GM18870 (cell line): ENCODE data around the gene ORC3.
A peak's percentile ranks its signal among the peaks of the same experiment; 100 is the strongest.
"Not testable (repeated sequence)": the region's sequence is repeated elsewhere in the genome, so short reads cannot be mapped to it uniquely, and the experiment has no call there.

Experiments
- ATAC-seq: cut with Tn5 transposase; IDR thresholded peaks from one replicate; pipeline ENCODE4 v1.9.1; 2021; ENCODE audit warnings: moderate library complexity; ENCODE audit not compliant: unreplicated experiment

ORC3 gene

GRCh38 chr6:87690441-87690840, 100.5 kb downstream of the ORC3 start:
- ATAC-seq = no peak

GRCh38 chr6:87692086-87692485, 102.2 kb downstream of the ORC3 start:
- ATAC-seq = no peak

- ATAC-seq = not testable (repeated sequence)
Measured at GRCh38 chr6:87696817-87697216, 106.9 kb downstream of the ORC3 start.

GRCh38 chr6:87697581-87698546, 107.9 kb downstream of the ORC3 start:
- no peak for ATAC-seq

GRCh38 chr6:87698547-87699006, 108.6 kb downstream of the ORC3 start:
- ATAC-seq = peak; percentile 25

- no peak for ATAC-seq
Measured at GRCh38 chr6:87699576-87699975, 109.6 kb downstream of the ORC3 start.

GRCh38 chr6:87700397-87701343, 110.7 kb downstream of the ORC3 start:
- ATAC-seq = no peak

- no peak for ATAC-seq
Measured at GRCh38 chr6:87701344-87701675, 111.4 kb downstream of the ORC3 start.

GRCh38 chr6:87701676-87702588, 112.0 kb downstream of the ORC3 start, which contains the start of gene AKIRIN2:
AKIRIN2 (minus strand) TSS chr6:87702233; CDS start chr6:87701684, 549 bp downstream.
- ATAC-seq = peak; percentile 62

GRCh38 chr6:87702589-87702945, 112.6 kb downstream of the ORC3 start:
- ATAC-seq = peak; percentile 11

GRCh38 chr6:87703039-87703438, 113.1 kb downstream of the ORC3 start:
- not testable (repeated sequence) for ATAC-seq

- ATAC-seq = peak; percentile 64
Measured at GRCh38 chr6:87705070-87705691, 115.2 kb downstream of the ORC3 start.

GRCh38 chr6:87706187-87706966, 116.4 kb downstream of the ORC3 start:
- no peak for ATAC-seq

GRCh38 chr6:87708581-87709427, 118.9 kb downstream of the ORC3 start:
- ATAC-seq = not testable (repeated sequence)

- ATAC-seq = no peak
Measured at GRCh38 chr6:87710090-87710489, 120.2 kb downstream of the ORC3 start.

GRCh38 chr6:87712713-87713112, 122.8 kb downstream of the ORC3 start:
- ATAC-seq = not testable (repeated sequence)

GRCh38 chr6:87714093-87714842, 124.3 kb downstream of the ORC3 start:
- peak; percentile 77 for ATAC-seq
